ENCODE results near the gene CYP2C19.
"Not testable (repeated sequence)": the region's sequence is repeated elsewhere in the genome, so short reads cannot be mapped to it uniquely, and the experiment has no call there.

CYP2C19 gene

DNA sequence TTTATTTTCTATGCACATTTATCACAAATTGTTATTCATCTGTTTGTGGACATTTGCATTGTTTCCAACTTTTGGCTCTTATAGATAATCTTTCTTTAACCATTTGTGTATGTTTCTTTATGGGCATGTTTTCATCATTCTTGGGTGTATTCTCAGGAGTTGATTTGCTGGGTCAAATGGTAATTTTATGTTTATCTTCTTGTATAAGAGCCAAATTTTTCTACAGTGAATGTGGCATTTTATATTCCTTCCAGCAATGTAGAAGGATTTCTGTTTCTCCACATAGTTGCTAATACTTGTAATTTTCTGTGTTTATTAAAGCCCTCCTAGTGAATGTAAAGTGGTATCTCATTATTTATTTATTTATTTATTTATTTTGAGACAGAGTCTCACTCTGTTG, 21.8 kb downstream of the CYP2C19 start:
- Histone ChIP-seq H3K27me3 (ENCODE audit: control insufficient read depth, insufficient read depth, low read length) (no peaks in the 10 kb centered on the region), H3K9me3 (ENCODE audit: control insufficient read depth, insufficient read depth, low read depth, low read length) (no peaks in the 10 kb centered on the region)

GRCh38 chr10:94785211-94785610, 22.7 kb downstream of the CYP2C19 start:
- no peaks in the 10 kb centered on the region for H3K36me3 ChIP-seq (ENCODE audit: control insufficient read depth, insufficient read depth, low read length)
- H3K9me3 ChIP-seq (ENCODE audit: control insufficient read depth, insufficient read depth, low read depth, low read length): no peaks in the 10 kb centered on the region
- no peak overlapping the region for H3K27ac ChIP-seq (ENCODE audit: low read depth, low read length)
- H3K4me1 ChIP-seq (ENCODE audit: control insufficient read depth, insufficient read depth, low read length): no peaks in the 10 kb centered on the region
- no peak overlapping the region for H3K4me3 ChIP-seq (ENCODE audit: low read depth, low read length)
- H3K27me3 ChIP-seq (ENCODE audit: control insufficient read depth, insufficient read depth, low read length): no peaks in the 10 kb centered on the region
- H3K9ac ChIP-seq (ENCODE audit: low read length): no peak overlapping the region

More for the DNA sequence above, 21.8 kb downstream of the CYP2C19 start:
- Histone ChIP-seq H3K4me3 (ENCODE audit: low read depth, low read length) (no peak overlapping the region), H3K4me1 (ENCODE audit: control insufficient read depth, insufficient read depth, low read length) (no peaks in the 10 kb centered on the region), H3K36me3 (ENCODE audit: control insufficient read depth, insufficient read depth, low read length) (no peaks in the 10 kb centered on the region), H3K9ac (ENCODE audit: low read length) (no peak overlapping the region), H3K27ac (ENCODE audit: low read depth, low read length) (no peak overlapping the region)

DNA sequence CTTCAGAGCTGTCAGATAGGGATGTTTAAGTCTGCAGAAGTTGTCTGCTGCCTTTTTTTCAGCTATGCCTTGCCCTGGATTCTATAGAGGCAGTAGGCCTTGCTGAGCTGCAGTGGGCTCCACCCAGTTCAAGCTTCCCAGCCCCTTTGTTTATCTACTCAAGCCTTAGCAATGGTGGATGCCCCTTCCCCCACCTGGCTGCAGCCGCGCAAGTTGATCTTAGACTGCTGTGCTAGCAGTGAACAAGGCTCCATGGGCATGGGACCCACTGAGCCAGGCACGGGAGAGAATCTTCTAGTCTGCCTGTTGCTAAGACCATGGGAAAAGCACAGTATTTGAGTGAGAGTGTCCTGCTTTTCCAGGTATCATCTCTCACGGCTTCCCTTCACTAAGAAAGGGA, 38.1 kb downstream of the CYP2C19 start:
- H3K4me1 ChIP-seq (ENCODE audit: control insufficient read depth, insufficient read depth, low read length); H3K27me3 ChIP-seq (ENCODE audit: control insufficient read depth, insufficient read depth, low read length): not testable (repeated sequence)

DNA sequence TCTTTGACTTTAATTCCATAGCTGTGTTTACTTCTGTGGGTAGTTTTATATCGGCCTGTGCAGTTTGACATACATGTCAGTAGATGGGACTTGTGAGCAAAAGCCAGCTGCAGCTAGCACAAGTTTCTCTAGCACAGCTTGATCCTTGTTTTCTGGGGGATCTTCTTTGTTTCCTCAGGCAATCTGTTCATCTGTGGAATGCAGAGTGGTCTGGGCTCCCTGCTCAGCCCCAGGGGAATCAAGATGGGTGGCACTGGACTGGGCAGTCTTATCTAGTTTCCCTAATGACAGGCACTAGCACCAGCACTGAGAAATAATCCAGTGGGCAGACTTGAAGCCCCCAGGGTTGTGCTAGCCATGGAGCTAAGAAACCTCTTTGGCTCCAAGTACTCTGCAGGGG, 40.8 kb downstream of the CYP2C19 start:
- Histone ChIP-seq H3K4me3 (ENCODE audit: low read depth, low read length) (no peak overlapping the region), H3K9ac (ENCODE audit: low read length) (no peak overlapping the region), H3K9me3 (ENCODE audit: control insufficient read depth, insufficient read depth, low read depth, low read length) (peaks cover 3% of the 10 kb centered on the region; the same call in 1 of the 2 replicates), H3K36me3 (ENCODE audit: control insufficient read depth, insufficient read depth, low read length) (no peaks in the 10 kb centered on the region), H3K27me3 (ENCODE audit: control insufficient read depth, insufficient read depth, low read length) (no peaks in the 10 kb centered on the region), H3K4me1 (ENCODE audit: control insufficient read depth, insufficient read depth, low read length) (no peaks in the 10 kb centered on the region), H3K27ac (ENCODE audit: low read depth, low read length) (no peak overlapping the region)

More for the DNA sequence above, 38.1 kb downstream of the CYP2C19 start:
- not testable (repeated sequence) for H3K27ac ChIP-seq (ENCODE audit: low read depth, low read length); H3K9ac ChIP-seq (ENCODE audit: low read length); H3K4me3 ChIP-seq (ENCODE audit: low read depth, low read length); H3K36me3 ChIP-seq (ENCODE audit: control insufficient read depth, insufficient read depth, low read length); H3K9me3 ChIP-seq (ENCODE audit: control insufficient read depth, insufficient read depth, low read depth, low read length)

- H3K36me3 ChIP-seq (ENCODE audit: control insufficient read depth, insufficient read depth, low read length); H3K27ac ChIP-seq (ENCODE audit: low read depth, low read length); H3K9ac ChIP-seq (ENCODE audit: low read length); H3K27me3 ChIP-seq (ENCODE audit: control insufficient read depth, insufficient read depth, low read length); H3K4me1 ChIP-seq (ENCODE audit: control insufficient read depth, insufficient read depth, low read length); H3K4me3 ChIP-seq (ENCODE audit: low read depth, low read length): not testable (repeated sequence)
- H3K9me3 ChIP-seq (ENCODE audit: control insufficient read depth, insufficient read depth, low read depth, low read length): peaks cover 11% of the 10 kb centered on the region
Observed at GRCh38 chr10:94830025-94830424, 67.5 kb downstream of the CYP2C19 start.

- Histone ChIP-seq H3K9ac (ENCODE audit: low read length) (no peak overlapping the region), H3K36me3 (ENCODE audit: control insufficient read depth, insufficient read depth, low read length) (no peaks in the 10 kb centered on the region), H3K27me3 (ENCODE audit: control insufficient read depth, insufficient read depth, low read length) (no peaks in the 10 kb centered on the region), H3K27ac (ENCODE audit: low read depth, low read length) (no peak overlapping the region), H3K4me3 (ENCODE audit: low read depth, low read length) (no peak overlapping the region), H3K4me1 (ENCODE audit: control insufficient read depth, insufficient read depth, low read length) (no peaks in the 10 kb centered on the region), H3K9me3 (ENCODE audit: control insufficient read depth, insufficient read depth, low read depth, low read length) (no peaks in the 10 kb centered on the region)
Observed at GRCh38 chr10:94846204-94846603, 83.7 kb downstream of the CYP2C19 start.

- H3K9me3 ChIP-seq (ENCODE audit: control insufficient read depth, insufficient read depth, low read depth, low read length): no peaks in the 10 kb centered on the region
- no peaks in the 10 kb centered on the region for H3K4me1 ChIP-seq (ENCODE audit: control insufficient read depth, insufficient read depth, low read length)
- H3K27ac ChIP-seq (ENCODE audit: low read depth, low read length): no peak overlapping the region
- no peaks in the 10 kb centered on the region for H3K27me3 ChIP-seq (ENCODE audit: control insufficient read depth, insufficient read depth, low read length)
- H3K4me3 ChIP-seq (ENCODE audit: low read depth, low read length): no peak overlapping the region
- H3K9ac ChIP-seq (ENCODE audit: low read length): no peak overlapping the region
- no peaks in the 10 kb centered on the region for H3K36me3 ChIP-seq (ENCODE audit: control insufficient read depth, insufficient read depth, low read length)
Observed at GRCh38 chr10:94850766-94851165, 88.3 kb downstream of the CYP2C19 start.

- Histone ChIP-seq H3K4me1 (ENCODE audit: control insufficient read depth, insufficient read depth, low read length) (no peaks in the 10 kb centered on the region), H3K27ac (ENCODE audit: low read depth, low read length) (no peak overlapping the region), H3K4me3 (ENCODE audit: low read depth, low read length) (no peak overlapping the region), H3K9me3 (ENCODE audit: control insufficient read depth, insufficient read depth, low read depth, low read length) (no peaks in the 10 kb centered on the region), H3K9ac (ENCODE audit: low read length) (no peak overlapping the region), H3K36me3 (ENCODE audit: control insufficient read depth, insufficient read depth, low read length) (no peaks in the 10 kb centered on the region), H3K27me3 (ENCODE audit: control insufficient read depth, insufficient read depth, low read length) (no peaks in the 10 kb centered on the region)
Observed at GRCh38 chr10:94851263-94851662, 88.8 kb downstream of the CYP2C19 start.

- H3K36me3 ChIP-seq (ENCODE audit: control insufficient read depth, insufficient read depth, low read length): no peaks in the 10 kb centered on the region
- H3K4me3 ChIP-seq (ENCODE audit: low read depth, low read length): no peak overlapping the region
- H3K27ac ChIP-seq (ENCODE audit: low read depth, low read length): no peak overlapping the region
- H3K9ac ChIP-seq (ENCODE audit: low read length): no peak overlapping the region
- H3K27me3 ChIP-seq (ENCODE audit: control insufficient read depth, insufficient read depth, low read length): no peaks in the 10 kb centered on the region
- H3K4me1 ChIP-seq (ENCODE audit: control insufficient read depth, insufficient read depth, low read length): no peaks in the 10 kb centered on the region
- H3K9me3 ChIP-seq (ENCODE audit: control insufficient read depth, insufficient read depth, low read depth, low read length): no peaks in the 10 kb centered on the region
Observed at GRCh38 chr10:94852438-94852837, 90.0 kb downstream of the CYP2C19 start.

GRCh38 chr10:94853065-94853464, 90.6 kb downstream of the CYP2C19 start:
- no peak overlapping the region for H3K9ac ChIP-seq (ENCODE audit: low read length)
- no peak overlapping the region for H3K27ac ChIP-seq (ENCODE audit: low read depth, low read length)

DNA sequence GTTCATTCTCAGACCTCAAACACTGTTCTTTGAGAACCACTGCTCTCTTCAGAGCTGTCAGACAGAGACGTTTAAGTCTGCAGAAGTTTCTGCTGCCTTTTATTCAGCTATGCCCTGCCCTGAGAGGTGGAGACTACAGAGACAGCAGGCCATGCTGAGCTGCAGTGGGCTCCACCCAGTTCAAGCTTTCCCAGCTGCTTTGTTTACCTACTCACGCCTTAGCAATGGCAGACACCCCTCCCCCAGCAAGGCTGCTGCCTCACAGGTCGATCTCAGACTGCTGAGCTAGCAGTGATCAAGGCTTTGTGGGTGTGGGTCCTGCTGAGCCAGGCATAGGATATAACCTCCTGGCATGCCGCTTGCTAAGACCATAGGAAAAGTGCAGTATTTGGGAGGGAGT, 95.5 kb downstream of the CYP2C19 start:
- no peaks in the 10 kb centered on the region for H3K4me1 ChIP-seq (ENCODE audit: control insufficient read depth, insufficient read depth, low read length)
- H3K36me3 ChIP-seq (ENCODE audit: control insufficient read depth, insufficient read depth, low read length): no peaks in the 10 kb centered on the region
- H3K9me3 ChIP-seq (ENCODE audit: control insufficient read depth, insufficient read depth, low read depth, low read length): peaks cover 8% of the 10 kb centered on the region; the same call in 1 of the 2 replicates
- no peak overlapping the region for H3K27ac ChIP-seq (ENCODE audit: low read depth, low read length)
- no peaks in the 10 kb centered on the region for H3K27me3 ChIP-seq (ENCODE audit: control insufficient read depth, insufficient read depth, low read length)
- H3K9ac ChIP-seq (ENCODE audit: low read length): no peak overlapping the region
- H3K4me3 ChIP-seq (ENCODE audit: low read depth, low read length): no peak overlapping the region

More at GRCh38 chr10:94853065-94853464, 90.6 kb downstream of the CYP2C19 start:
- no peaks in the 10 kb centered on the region for H3K4me1 ChIP-seq (ENCODE audit: control insufficient read depth, insufficient read depth, low read length)
- no peaks in the 10 kb centered on the region for H3K36me3 ChIP-seq (ENCODE audit: control insufficient read depth, insufficient read depth, low read length)
- H3K9me3 ChIP-seq (ENCODE audit: control insufficient read depth, insufficient read depth, low read depth, low read length): peaks cover 4% of the 10 kb centered on the region; the same call in 1 of the 2 replicates
- no peak overlapping the region for H3K4me3 ChIP-seq (ENCODE audit: low read depth, low read length)
- H3K27me3 ChIP-seq (ENCODE audit: control insufficient read depth, insufficient read depth, low read length): no peaks in the 10 kb centered on the region

- Histone ChIP-seq H3K4me3 (ENCODE audit: low read depth, low read length) (no peak overlapping the region), H3K27me3 (ENCODE audit: control insufficient read depth, insufficient read depth, low read length) (no peaks in the 10 kb centered on the region), H3K36me3 (ENCODE audit: control insufficient read depth, insufficient read depth, low read length) (no peaks in the 10 kb centered on the region), H3K9me3 (ENCODE audit: control insufficient read depth, insufficient read depth, low read depth, low read length) (peaks cover 8% of the 10 kb centered on the region; the same call in 1 of the 2 replicates), H3K4me1 (ENCODE audit: control insufficient read depth, insufficient read depth, low read length) (no peaks in the 10 kb centered on the region), H3K27ac (ENCODE audit: low read depth, low read length) (no peak overlapping the region), H3K9ac (ENCODE audit: low read length) (no peak overlapping the region)
Observed at GRCh38 chr10:94859086-94859485, 96.6 kb downstream of the CYP2C19 start.

All from HUES6 (cell line).